Prostate gland (tissue), 2 donors: ENCODE results near the gene TPT1. TPM values are rescaled to one million over a fixed set of nuclear protein-coding genes. Genes with fewer than 3 reads are reported as not detected.

ENCODE experiments used
- DNase-seq: peaks from one replicate; pipeline ENCODE4 v3.0.0-alpha.2; 2019; ENCODE audit warnings: low spot score
- H3K27ac ChIP-seq, 2 donors: fragments of 200-600 bp; sonication (generic); 2 replicates each; pipeline ENCODE4 v1.5.1; 2017 to 2019
- H3K27me3 ChIP-seq: fragments of 200-600 bp; sonication (generic); replicated peaks from 2 replicates; pipeline ENCODE4 v1.5.1; 2019; ENCODE audit not compliant: insufficient read depth
- H3K36me3 ChIP-seq, 2 donors: fragments of 200-600 bp; sonication (generic); 1 replicate in 1 of 2; 2 replicates in 1 of 2; pipeline versions ENCODE4 v1.5.1 to v1.8.1; 2017 to 2019
- H3K4me1 ChIP-seq: fragments of 200-600 bp; sonication (generic); replicated peaks from 2 replicates; pipeline ENCODE4 v1.5.1; 2019
- H3K4me3 ChIP-seq, 2 donors: fragments of 200-600 bp; sonication (generic); 2 replicates each; pipeline ENCODE4 v1.5.1; 2017 to 2019
- H3K9me3 ChIP-seq: fragments of 200-600 bp; sonication (generic); 2 replicates; pipeline ENCODE4 v1.5.1; 2017
- CTCF ChIP-seq, 4 experiments: fragments of 200-600 bp in 2 of 4; fragments of 450-650 bp in 2 of 4; sonication (generic) in 2 of 4; IDR thresholded peaks; 1 replicate in 3 of 4; 2 replicates in 1 of 4; pipeline ENCODE4 v1.5.1; 2016 to 2019; ENCODE audit warnings: antibody characterized with exemption in 4 of 4, mild to moderate bottlenecking in 2 of 4, moderate library complexity in 2 of 4
- POLR2A ChIP-seq: fragments of 450-650 bp; IDR thresholded peaks from one replicate; pipeline ENCODE4 v1.6.1; 2016; ENCODE audit warnings: antibody characterized with exemption, mild to moderate bottlenecking
- POLR2AphosphoS5 ChIP-seq: sonication (generic); formaldehyde crosslinking; IDR thresholded peaks from one replicate; pipeline ENCODE4 v1.6.1; 2017; ENCODE audit warnings: antibody characterized with exemption
- WGBS: methylation state at CpG from one replicate; pipeline ENCODE4 v1.1.5; 2018; 5-methylcytosine and 5-hydroxymethylcytosine counted together
- intact Hi-C: fragments of 100-400 bp; cut with DNase I; formaldehyde crosslinking; loops from one replicate; pipeline ENCODE4 v1.14.2; 2022
- total RNA-seq, 2 donors: library from RNA; depleted of rRNA; stranded (reverse); fragments of >200 nt; gene quantifications; one replicate each; pipeline ENCODE4 v1.1.0, GENCODE V29; 2016

TPT1 gene
- total RNA-seq, 2 donors from 2014 or later: 1,725 to 2,682 TPM

- no peak for DNase-seq
- Histone ChIP-seq H3K4me1 (no peaks in the 10 kb centered on the region), H3K4me3 (no peak overlapping the region), H3K27ac (no peak overlapping the region), H3K36me3 (no peaks in the 10 kb centered on the region), H3K9me3 (no peaks in the 10 kb centered on the region), H3K27me3 (no peaks in the 10 kb centered on the region)
- 99% methylated on average over 3 of the region's 3 CpGs for WGBS
- intact Hi-C loops: no loop called here
- no peak for TF ChIP-seq POLR2A
- no peak for TF ChIP-seq POLR2AphosphoS5
- TF ChIP-seq CTCF (IDR thresholded peaks at IDR 0.05): no peak
Measured at GRCh38 chr13:45374917-45375316, 33.9 kb upstream of the TPT1 start.

GRCh38 chr13:45373162-45373547, 32.2 kb upstream of the TPT1 start:
- no peaks in the 10 kb centered on the region for H3K27me3 ChIP-seq
- no peak for TF ChIP-seq POLR2A
- no peak for TF ChIP-seq POLR2AphosphoS5
- TF ChIP-seq CTCF (IDR thresholded peaks at IDR 0.05): no peak

GRCh38 chr13:45372189-45373161, 31.5 kb upstream of the TPT1 start:
- intact Hi-C loops: no loop called here

More at GRCh38 chr13:45373162-45373547, 32.2 kb upstream of the TPT1 start:
- H3K27ac ChIP-seq: no peak overlapping the region
- no peaks in the 10 kb centered on the region for H3K36me3 ChIP-seq
- 95% methylated on average over 5 of the region's 5 CpGs for WGBS
- H3K4me1 ChIP-seq: no peaks in the 10 kb centered on the region
- H3K9me3 ChIP-seq: no peaks in the 10 kb centered on the region
- DNase-seq: no peak
- H3K4me3 ChIP-seq: no peak overlapping the region
- intact Hi-C loops: no loop called here

GRCh38 chr13:45370922-45371406, 30.0 kb upstream of the TPT1 start:
- Histone ChIP-seq H3K27ac (no peak overlapping the region), H3K27me3 (no peaks in the 10 kb centered on the region), H3K4me1 (no peaks in the 10 kb centered on the region), H3K36me3 (no peaks in the 10 kb centered on the region), H3K4me3 (no peak overlapping the region), H3K9me3 (no peaks in the 10 kb centered on the region)
- intact Hi-C loops: no loop called here
- 19% methylated on average over 29 of the region's 30 CpGs for WGBS
- peak; percentile 40 for DNase-seq
- TF ChIP-seq CTCF (IDR thresholded peaks at IDR 0.05) (peak; percentile 76 to 91 (median 88)), POLR2AphosphoS5 (peak; percentile 45), POLR2A (no peak)

More at GRCh38 chr13:45372189-45373161, 31.5 kb upstream of the TPT1 start:
- no peaks in the 10 kb centered on the region for H3K27me3 ChIP-seq
- no peak for DNase-seq
- 80% methylated on average over 24 of the region's 24 CpGs for WGBS
- no peaks in the 10 kb centered on the region for H3K9me3 ChIP-seq
- no peak overlapping the region for H3K27ac ChIP-seq
- no peak for TF ChIP-seq POLR2A
- no peak for TF ChIP-seq CTCF (IDR thresholded peaks at IDR 0.05)
- no peak for TF ChIP-seq POLR2AphosphoS5
- no peak overlapping the region for H3K4me3 ChIP-seq
- H3K36me3 ChIP-seq: no peaks in the 10 kb centered on the region
- no peaks in the 10 kb centered on the region for H3K4me1 ChIP-seq
